Activated T-helper 1 cell treated with anti-CD3 and anti-CD28 coated beads, Interleukin-2, amount 50 U/mL, for 16 hours (primary cell): ENCODE measurements around the gene AIFM3.
"Not testable (repeated sequence)": the region's sequence is repeated elsewhere in the genome, so short reads cannot be mapped to it uniquely, and the experiment has no call there.

Source experiments
- DNase-seq, 2 donors: peaks; one replicate each; pipeline ENCODE4 v3.0.0-alpha.2; 2020; ENCODE audit warnings: low read depth in 1 of 2, low spot score in 1 of 2

AIFM3 gene

DNA sequence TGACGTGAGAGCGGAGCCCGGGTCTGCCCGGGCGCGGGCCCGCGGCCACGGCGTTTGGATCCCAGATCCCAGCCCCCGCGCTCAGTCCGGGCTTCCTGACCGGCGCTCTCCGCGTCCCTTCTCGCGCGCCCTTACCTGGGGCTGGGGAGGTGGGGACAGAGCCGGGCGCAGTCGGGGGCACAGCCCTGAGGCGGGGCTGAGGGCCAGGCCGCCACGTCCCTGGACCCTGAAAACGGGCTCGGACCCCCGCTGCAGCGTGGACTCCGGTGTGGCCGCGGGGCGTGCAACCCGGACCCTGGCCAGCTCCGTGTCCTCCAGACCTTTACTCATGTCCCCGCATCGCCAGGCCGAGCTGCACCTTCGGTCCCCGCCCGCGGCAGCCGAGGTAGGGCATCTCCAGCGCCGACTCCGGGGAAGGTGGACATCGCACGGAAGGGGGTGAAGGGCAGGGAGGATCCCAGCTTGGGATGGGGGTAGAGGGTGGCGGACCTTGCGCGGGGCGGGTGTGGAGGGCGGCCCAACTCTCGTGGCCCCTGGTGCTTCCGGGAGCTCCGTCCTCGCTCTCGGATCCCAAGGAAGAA, 9.9 kb upstream of the AIFM3 start:
- DNase-seq: no peak

DNA sequence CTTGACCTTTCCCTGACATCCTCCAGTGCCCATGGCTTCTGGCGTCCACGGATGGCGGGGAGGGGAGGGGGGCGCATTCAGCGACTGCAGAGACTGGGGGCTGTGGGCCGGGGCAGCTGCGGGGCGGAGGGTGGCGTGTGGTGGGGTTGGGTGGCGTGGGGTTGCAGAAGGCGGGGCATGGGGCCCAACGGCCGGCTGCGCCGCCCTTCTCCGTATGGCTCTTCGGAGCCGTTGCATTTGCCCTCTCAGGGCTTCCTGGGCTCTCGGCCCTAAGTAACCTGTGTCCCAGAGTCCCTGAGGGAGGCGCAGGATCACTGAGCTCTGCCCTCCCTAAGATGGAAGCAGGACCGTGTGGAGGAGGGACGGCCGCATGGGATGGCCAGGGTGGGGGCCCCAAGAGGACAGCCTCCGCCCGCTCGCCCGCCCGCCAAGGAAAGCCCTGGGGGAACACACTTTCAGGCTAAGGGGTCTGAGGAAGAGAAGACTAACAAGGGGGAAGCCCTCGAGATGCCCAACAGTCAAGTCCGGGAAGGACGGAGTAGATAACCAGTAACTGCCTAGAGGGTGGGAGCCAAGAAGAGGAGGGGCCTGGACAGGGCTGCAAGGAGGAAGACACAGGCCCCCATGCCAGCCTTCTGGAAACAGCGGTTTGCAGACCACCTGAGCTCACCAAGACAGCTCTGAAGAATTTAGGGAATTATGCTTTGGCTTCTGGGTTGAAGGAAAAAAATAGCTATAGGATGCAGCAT, 9.2 kb upstream of the AIFM3 start:
- DNase-seq: no peak

DNA sequence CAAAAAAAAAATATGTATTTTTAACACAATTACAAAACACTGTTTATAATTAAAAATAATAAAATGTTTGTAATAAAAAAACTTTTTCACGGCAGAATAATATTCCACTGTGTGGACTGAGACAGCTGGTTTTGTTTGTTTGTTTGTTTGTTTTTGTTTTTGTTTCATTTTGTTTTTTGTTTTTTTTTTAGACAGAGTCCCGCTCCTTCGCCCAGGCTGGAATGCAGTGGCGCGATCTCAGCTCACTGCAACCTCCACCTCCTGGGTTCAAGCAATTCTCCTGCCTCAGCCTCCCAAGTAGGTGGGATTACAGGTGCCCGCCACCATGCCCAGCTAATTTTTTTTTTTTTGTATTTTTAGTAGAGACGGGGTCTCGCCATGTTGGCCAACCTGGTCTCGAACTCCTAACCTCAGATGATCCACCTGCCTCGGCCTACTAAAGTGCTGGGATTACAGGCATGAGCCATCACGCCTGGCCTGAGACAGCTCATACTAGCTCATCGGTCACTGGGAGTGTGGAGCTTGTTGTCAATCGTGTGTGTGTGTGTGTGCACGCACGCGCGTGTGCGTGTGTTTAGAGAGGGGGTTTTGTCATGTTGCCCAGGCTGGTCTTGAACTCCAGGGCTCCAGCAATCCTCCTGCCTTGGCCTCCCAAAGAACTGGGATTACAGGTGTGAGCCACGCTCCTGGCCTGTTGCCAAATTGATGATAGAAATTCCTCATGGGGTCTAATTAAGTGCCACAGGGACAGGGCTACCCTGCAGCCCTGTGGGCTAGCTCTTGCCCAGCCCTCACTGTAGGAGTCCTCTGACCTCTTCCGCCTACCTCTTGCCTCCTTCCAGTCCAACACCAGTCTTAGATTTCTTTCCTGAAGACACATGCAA, 7.2 kb upstream of the AIFM3 start:
- no peak for DNase-seq

DNA sequence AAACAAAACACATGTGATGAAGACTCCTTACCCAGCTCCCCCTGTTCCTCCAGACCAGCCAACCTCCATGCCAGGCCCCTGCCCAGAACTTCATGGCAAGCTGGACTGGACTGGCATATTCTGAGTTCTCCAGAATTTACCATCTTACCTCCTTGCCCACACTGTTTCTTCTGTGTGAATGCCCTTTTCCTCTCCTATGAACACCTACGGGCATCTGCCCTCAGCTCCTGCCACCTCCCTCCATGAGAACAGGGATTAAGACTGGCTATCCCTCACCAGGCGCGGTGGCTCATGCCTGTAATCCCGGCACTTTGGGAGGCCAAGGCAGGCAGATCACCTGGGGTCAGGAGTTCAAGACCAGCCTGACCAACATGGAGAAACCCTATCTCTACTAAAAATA, 6.4 kb upstream of the AIFM3 start:
- no peak for DNase-seq

DNA sequence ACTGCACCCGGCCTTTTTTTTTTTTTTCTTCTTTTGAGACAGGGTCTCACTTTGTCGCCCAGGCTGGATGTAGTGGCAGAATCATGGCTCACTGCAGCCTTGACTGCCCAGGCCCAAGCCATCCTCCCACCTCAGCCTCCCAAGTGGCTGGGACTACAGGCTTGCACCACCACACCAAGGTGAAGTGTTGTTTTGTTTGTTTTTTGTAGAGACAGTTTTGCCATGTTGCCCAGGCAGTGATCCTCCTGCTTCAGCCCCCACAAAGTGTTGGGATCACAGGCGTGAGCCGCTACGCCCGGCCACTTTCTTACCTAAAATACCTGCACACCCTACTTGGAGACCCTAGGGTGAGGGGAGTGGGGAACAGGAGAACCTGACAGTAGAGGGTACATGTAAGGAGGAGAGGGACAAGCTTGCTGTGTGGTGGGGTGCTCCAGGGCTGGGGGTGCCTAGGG, 4.5 kb upstream of the AIFM3 start:
- DNase-seq: no peak

DNA sequence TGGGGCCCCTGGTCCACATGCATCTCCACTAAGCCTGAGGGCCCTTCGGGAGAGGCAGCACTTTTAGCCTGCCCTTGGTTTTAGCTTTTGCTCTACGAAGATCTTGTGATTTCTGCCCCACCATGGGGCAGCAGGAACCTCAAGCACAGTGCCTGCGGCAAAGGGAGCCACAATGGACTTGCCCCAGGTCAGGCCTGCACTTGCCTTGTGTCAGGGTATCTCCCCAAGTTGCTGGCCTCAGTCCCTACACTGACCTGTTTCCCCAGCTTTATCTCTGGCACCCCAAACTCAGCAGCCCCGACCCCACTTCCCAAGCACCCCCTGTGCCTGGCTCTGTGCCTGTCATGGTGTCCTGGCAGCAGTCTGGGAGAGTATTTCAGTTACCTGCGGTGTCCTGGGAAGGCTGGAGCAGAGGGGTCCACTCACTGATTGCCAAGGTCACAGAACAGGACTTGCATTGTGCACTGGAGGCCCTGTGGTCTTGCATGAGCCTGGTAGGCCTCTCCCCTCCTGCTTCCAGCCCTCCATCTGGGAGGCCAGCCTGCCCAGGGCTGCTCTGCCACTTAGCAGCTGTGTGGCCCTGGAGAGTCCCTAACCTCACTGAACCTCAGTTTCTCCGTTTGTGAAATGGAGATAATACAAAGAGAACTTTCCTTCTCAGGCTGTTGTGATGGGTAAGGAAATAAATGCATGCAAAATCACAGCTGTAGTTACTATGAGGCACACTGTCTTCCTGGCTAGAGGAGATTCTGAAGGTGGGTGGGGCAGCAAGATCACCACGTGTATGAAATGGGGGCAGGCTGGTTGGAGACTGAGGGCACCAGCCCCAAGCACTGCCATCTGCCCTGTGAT, 3.6 kb upstream of the AIFM3 start:
- no peak for DNase-seq

DNA sequence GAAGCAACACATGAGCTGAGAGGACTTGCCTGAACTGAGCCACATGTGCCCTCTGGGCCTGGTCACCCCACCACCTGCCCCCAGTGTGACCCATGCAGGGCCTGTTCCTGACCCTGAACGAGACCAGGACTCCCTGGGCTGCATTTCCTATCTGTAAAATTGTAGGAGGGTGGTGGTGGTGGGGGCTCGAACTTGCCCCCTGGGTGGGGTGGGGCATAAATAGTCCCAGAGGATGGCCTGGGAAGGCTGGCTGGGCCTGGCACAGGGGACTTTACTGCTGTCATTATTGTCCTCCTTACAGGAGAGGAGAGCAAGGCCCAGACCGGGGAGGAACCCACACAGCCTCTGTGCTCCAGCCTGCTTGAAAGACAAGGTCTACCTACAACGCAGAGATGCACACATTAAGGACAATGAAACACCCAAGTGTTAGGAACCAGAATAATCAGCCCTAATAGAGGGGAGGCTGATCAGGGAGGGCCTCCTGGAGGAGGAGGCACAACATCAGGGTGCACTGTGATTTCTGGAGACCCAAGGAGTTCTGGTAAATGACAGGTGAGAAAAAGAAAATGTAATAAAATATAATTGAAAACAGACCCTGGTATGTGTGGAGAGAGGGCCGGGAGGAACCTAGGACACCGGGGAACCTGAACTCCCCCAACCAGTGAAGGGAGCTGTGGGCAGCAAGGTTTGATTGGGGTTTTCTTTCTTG, 2.8 kb upstream of the AIFM3 start:
- DNase-seq: no peak

DNA sequence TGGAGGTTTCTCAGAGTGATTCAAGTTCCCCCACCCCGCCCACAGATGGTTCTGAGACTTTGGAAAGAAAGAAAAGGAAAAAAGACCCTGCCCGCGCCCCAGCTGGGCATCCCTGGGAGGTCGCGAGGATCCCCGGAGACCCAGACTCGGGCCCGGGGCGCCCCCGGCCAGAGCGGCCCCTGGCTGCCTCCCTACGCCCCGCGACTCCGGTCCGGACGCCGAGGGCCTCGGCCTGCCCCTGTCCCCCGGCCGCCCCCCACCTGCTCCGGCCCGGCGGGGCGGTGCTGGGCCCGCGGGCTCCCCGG, 2.3 kb upstream of the AIFM3 start:
- no peak for DNase-seq

DNA sequence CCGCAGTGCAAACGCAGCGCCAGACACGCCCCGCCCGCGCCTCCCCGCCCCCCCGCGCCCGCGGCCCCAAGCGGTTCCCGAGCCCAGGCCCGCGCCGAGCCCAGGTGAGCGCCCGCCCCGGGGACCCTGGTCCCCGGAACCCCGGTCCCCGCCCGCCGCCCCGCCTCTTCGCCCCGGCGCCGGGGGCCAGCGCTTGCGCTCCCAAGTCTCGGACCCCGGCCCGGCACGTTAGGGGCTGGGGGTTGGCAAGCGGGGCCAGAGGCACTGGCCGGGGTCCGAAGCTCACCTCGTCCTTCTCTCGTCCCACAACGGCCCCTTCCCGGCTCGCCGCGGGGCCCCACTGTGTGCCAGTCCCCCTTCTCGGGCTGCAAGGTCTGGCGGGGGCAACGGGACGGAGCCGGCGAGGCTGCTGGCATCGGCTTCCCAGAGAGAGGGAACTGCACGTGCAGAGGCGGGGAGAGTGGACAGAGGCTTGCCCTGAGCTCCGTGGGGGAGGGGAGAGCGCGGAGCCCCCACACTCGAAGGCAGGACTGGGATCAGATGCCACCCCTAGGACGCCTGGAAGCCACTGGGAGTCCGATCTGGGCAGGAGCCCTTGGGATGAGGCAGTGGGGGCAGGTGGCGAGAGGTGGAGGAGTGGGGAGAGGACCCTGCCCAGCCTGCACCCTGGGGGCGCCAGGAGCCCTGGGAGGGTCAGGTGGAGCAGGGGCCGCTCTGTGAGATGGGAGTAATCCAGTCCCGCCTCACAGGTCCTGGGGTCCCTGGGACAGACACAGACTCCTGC, 1.8 kb upstream of the AIFM3 start:
- DNase-seq: no peak

DNA sequence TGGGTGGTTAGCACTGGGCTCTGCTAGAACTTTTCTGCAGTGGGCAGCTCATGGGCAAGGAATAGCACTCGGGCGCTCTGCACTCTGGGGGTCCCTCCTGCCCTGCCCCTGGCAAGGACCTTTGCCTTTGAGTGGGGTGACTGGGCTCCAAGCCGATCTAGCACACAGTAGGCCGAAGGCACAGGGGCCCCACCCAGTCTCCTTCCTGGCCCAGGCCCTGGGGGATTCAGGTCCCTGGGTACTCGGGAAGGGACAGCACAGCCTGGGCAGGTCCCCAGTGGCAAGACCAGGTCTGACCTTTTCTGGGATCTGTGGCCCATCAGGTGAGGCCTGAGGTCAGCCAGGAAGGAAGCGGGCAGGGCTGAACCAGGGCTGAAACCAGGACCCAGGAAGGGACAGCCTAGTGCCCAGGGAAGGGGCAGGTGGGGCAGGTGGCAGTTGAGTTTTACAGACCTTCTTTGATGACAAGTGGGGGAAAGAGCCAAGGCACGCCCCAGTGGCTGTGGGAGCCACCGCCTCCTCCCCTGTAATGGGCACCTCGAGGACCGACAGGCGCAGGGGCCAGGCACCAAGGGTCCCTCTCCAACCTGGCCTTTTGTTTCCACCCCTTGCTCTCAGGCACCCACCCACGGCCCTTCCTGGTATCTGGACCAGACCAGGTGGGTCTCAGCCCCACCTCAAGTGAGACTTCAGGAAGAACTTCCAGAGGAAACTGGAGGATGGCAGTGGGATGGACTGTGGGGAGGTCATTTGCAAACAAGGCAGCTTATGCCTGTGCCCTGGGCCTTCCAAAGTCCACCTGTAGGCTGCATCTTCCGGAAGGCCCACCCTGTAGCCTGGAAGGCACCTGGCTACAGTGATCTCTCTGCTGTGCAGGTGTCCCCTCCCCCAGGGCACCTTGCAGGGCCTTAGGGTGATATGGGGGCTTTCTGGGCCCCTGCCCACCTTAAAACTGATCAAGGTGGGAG, 883 bp upstream of the AIFM3 start:
- DNase-seq: no peak

DNA sequence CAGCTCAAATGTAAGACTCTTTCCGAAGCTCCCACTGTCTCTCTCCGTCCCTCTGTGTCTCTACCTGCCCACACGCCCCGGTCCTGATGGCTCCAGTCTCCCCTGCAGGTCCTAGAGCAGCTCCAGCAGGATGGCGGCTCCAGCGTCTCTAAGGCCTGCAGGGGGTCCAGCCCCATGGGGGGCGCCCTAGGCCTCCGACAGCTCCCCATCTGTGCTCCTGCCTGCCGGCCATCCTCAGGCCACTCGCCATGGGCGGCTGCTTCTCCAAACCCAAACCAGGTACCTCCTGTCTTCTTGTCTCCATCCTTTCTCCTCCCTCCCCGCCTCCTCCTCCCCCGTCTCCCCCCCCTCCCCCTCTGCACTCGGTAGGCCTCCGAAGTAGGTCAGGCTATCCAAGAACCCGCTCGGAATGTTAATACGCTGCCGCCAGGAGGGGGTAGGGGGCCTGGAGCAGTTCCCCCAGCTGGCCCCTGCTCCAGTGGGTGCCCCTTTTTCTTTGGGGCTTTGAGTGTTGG, 699 bp downstream of the AIFM3 start:
- DNase-seq: no peak

DNA sequence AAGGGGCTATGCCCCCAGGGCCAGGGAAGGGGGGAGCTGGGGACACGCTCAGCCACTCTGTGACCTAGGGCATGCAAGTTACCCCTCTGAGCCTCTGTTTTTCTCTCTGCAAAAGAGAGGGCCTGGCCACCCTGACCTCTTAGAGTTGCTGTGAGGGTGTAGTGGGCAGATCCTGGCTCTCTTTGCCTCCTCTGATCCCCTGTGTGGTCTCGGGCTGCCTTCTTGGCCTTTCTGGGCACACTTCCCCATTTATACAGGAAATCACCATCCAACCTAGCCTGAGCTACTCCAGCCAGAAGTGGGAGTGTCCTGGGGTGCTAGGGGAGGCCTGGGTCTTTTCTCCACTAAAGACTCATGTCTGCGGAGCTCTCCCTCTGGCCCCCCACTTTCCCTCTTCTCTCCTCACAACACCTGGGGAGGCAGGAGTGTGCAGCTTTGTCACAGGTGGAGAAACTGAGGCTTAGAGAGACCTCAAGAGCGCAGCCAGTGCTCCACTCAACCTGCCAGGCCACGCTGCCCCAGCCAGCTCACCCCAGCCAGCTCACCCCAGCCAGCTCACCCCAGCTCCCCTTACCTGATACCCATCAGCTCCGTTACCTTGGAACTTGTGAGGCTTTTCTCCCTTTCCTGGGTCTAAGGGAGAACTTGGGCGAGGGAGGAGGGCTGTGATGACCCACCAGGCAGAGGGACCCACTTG, 1.4 kb downstream of the AIFM3 start:
- no peak for DNase-seq

DNA sequence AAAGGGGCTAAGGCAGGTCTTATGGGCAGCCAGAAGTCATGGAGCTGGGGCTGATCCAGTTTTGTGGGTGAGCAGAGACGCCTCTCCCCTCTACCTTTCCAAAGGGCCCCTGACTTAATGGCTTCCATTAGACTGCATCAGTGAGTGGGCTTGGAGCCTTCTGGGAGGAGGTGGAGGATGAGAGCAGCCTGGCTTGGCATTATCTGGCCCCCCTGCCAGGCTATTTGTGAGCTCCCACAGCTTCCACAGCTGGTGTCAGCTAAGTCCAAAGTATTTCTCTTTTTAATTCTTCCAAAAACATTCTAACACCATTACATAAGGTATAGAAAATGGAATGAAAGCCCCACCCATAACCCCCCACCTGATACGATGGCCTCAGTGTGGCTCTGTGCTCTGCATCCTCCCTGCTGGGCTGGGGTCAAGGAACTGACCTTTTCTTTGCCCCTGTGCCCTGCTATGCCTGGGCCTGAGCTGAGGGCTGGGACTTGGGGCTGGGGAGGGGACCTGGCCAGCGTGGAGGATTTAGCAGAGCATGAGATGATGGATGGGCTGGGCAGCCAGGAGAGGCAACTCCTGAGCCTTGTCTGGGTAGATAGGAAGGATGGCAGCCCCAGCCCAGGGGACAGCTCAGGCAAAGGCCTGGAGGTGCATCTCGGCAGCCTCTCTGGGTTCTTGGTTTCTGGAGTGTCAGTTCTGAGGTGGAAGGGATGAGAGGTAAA, 4.0 kb downstream of the AIFM3 start:
- no peak for DNase-seq

DNA sequence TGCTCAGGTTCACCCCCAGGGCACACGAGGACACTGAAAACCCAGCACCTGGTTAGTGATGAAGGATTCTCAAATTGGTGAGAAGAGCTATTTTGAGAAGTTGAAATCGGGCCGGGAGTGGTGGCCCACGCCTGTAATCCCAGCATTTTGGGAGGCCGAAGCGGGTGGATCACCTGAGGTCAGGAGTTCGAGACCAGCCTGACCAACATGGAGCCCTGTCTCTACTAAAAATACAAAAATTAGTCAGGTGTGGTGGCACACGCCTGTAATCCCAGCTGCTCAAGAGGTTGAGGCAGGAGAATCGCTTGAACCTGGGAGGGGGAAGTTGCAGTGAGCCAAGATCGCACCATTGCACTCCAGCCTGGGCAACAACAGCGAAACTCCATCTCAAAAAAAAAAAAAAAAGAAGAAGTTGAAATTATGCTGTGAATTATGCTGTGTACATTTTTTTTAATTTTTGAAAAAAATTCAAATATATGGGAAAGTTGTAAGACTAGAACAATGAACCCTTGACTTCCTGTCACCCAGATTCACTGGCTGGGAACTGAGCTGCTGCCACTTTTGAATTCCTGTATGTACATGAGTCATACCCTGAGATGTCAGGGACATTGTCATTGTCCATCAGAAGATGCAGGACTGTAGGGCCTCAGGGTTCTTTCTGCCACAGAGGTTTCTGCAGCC, 5.1 kb downstream of the AIFM3 start:
- DNase-seq: not testable (repeated sequence)

DNA sequence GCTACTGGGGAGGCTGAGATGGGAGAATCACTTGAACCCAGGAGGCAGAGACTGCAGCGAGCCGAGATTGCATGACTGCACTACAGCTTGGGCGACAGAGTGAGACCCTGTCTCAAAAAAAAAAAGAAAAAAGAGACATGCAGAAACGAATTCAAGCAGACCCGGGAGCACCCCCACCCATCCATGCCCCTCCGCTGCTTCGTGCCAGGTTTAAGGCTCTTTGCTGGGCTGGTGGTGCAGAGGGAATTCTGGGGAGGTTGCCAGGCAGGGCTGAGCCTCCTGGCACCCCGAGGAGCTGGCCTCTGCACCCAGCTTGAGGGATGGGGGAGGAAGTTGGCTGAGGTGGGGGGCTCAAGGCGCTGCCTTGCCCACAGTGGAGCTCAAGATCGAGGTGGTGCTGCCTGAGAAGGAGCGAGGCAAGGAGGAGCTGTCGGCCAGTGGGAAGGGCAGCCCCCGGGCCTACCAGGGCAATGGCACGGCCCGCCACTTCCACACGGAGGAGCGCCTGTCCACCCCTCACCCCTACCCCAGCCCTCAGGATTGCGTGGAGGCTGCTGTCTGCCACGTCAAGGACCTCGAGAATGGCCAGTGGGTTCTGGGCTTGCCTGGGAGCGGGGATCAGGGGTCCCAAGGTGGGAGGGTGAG, 6.0 kb downstream of the AIFM3 start:
- no peak for DNase-seq

DNA sequence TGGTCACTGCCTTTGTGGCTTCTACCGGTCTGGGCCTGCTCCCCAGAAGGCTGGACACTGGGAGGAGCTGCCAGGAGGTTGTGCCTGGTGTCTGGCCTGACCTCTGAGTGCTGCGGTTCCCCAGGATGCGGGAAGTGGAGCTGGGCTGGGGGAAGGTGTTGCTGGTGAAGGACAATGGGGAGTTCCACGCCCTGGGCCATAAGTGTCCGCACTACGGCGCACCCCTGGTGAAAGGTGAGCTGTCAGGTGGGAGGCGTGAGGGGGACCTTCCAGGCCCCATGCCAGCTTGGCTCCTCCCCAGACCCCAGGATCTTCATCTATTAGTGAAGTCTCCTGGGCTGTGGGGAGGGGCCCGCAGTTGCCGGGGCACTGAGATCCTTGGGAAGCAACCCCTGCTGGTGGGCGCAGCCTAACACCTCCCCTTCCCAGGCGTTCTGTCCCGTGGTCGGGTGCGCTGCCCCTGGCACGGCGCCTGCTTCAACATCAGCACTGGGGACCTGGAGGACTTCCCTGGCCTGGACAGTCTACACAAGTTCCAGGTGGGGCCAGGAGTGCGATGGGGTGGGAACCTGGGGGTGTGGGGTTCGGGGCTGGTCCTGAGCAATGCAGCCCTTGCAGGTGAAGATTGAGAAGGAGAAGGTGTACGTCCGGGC, 6.7 kb downstream of the AIFM3 start:
- DNase-seq: no peak
